HG03135 (cell line): ENCODE data around the gene ALG11.

Experiments used
- ATAC-seq: cut with Tn5 transposase; IDR thresholded peaks from one replicate; pipeline ENCODE4 v1.9.1; 2021; ENCODE audit warnings: mild to moderate bottlenecking, moderate library complexity; ENCODE audit not compliant: unreplicated experiment

ALG11 gene

GRCh38 chr13:51997186-51997585 lies 15.0 kb upstream of the ALG11 start:
- no peak for ATAC-seq

- ATAC-seq, result no peak
Observed at GRCh38 chr13:51997641-51998330, 14.4 kb upstream of the ALG11 start.

- ATAC-seq, result no peak
Observed at GRCh38 chr13:51998723-51999509, 13.3 kb upstream of the ALG11 start.

GRCh38 chr13:51999510-51999911 lies 12.7 kb upstream of the ALG11 start:
- ATAC-seq, result no peak

GRCh38 chr13:51999921-52000320 lies 12.3 kb upstream of the ALG11 start:
- ATAC-seq, result no peak

GRCh38 chr13:52001120-52001731 lies 11.0 kb upstream of the ALG11 start:
- ATAC-seq, result no peak

- ATAC-seq, result no peak
Observed at GRCh38 chr13:52002361-52002760, 9.8 kb upstream of the ALG11 start.

- no peak for ATAC-seq
Observed at GRCh38 chr13:52003541-52003940, 8.7 kb upstream of the ALG11 start.

GRCh38 chr13:52004511-52005170 lies 7.6 kb upstream of the ALG11 start:
- no peak for ATAC-seq

GRCh38 chr13:52005841-52006522 lies 6.2 kb upstream of the ALG11 start:
- no peak for ATAC-seq

- no peak for ATAC-seq
Observed at GRCh38 chr13:52006523-52007245, 5.5 kb upstream of the ALG11 start.

- no peak for ATAC-seq
Observed at GRCh38 chr13:52009946-52010345, 2.3 kb upstream of the ALG11 start.

GRCh38 chr13:52010890-52011631 lies 1.1 kb upstream of the ALG11 start, which contains the start of gene ATP7B:
ATP7B (minus strand) TSS chr13:52011450; CDS start chr13:52011337, 113 bp downstream.
- ATAC-seq, result peak; percentile 11

GRCh38 chr13:52012512-52012836 lies 276 bp downstream of the ALG11 start:
- ATAC-seq, result no peak

- no peak for ATAC-seq
Observed at GRCh38 chr13:52016296-52016695, 4.1 kb downstream of the ALG11 start.

GRCh38 chr13:52020191-52020590 lies 8.0 kb downstream of the ALG11 start:
- no peak for ATAC-seq

- no peak for ATAC-seq
Observed at GRCh38 chr13:52022356-52022755, 10.2 kb downstream of the ALG11 start.

- no peak for ATAC-seq
Observed at GRCh38 chr13:52024481-52024880, 12.3 kb downstream of the ALG11 start, which contains the start of gene UTP14C. UTP14C (plus strand) TSS chr13:52024691; CDS start chr13:52028805, 4,114 bp downstream.

- ATAC-seq, result no peak
Observed at GRCh38 chr13:52025475-52026245, 13.5 kb downstream of the ALG11 start.
